WI38 (cell line): ENCODE measurements around the gene CXCR6.

Source experiments
- H3K4me3 ChIP-seq: 2 replicates; pipeline ENCODE4 v1.5.1; 2011; ENCODE audit warnings: low read depth, mild to moderate bottlenecking, control low read depth, low read length
- TF ChIP-seq, protein P1 (sequence below): IDR thresholded peaks from 2 replicates; pipeline ENCODE4 v1.5.1; 2012; ENCODE audit warnings: low read depth, mild to moderate bottlenecking, control low read depth, low read length

CXCR6 gene

DNA sequence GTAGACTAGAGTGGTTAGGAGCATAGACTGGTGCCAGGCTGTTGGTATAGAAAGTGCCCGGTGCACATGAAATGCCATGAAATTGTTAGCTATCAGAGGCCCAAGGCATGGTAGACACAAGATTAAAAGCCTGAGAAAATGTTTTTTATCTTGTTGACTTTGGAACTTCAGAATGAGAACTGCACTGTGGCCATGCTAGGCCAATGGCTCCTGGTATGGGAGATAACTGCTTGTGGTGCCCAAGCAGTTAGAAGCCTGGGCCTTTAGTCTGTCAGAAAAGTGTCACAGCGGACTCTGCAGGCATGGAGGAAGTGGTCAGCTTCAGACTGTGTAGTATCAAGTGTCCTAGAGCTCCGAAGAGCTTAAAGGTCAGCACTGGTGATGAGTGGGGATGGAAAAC lies 40.5 kb downstream of the CXCR6 start:
- H3K4me3 ChIP-seq: no peak overlapping the region
- TF ChIP-seq, protein P1, sequence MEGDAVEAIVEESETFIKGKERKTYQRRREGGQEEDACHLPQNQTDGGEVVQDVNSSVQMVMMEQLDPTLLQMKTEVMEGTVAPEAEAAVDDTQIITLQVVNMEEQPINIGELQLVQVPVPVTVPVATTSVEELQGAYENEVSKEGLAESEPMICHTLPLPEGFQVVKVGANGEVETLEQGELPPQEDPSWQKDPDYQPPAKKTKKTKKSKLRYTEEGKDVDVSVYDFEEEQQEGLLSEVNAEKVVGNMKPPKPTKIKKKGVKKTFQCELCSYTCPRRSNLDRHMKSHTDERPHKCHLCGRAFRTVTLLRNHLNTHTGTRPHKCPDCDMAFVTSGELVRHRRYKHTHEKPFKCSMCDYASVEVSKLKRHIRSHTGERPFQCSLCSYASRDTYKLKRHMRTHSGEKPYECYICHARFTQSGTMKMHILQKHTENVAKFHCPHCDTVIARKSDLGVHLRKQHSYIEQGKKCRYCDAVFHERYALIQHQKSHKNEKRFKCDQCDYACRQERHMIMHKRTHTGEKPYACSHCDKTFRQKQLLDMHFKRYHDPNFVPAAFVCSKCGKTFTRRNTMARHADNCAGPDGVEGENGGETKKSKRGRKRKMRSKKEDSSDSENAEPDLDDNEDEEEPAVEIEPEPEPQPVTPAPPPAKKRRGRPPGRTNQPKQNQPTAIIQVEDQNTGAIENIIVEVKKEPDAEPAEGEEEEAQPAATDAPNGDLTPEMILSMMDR: no peak

DNA sequence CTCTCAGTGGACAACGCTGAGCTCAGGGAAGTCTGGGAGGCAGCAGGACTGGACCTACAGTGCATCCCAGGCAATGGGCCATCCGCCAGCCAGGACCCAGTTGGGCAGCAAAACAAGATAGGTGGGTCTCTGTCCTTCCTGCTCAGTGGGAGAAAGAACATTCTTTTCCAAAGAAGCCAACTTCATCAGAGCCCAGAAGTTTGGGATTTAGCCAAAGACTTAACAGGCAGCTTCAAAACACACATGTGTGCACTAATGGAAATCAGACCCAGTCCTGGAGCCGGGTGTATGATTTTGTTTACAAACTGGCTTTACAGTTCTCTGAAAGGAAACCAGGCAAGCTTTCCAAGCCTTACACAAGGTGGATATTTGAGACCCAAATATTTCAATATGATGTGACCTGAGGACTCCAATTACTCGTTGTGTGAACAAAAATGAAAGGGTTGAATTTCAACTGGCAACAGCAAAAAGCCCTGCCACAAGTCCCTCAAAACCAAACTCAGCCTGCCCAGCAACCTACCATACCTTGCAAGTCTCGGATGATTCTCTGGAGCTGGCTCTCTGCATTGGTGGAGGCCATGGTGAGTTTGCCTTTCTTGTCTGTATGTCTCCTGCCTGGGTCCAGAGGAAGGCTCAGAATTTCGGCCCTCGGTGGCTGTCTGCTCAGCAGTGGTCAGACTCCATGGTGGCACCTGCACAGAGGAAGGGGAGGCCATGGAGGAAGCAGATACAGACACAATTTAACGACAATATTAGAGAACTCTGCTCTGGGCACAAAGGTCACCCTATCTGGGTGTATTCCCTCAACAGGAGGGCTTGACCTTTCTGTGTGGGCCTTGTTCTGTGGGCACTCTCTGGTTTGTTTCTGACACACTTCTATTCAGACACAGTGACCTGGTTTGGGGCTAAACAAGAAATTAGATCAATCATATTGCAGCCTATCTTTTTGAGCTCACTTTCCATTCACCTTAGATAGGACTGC lies 41.4 kb downstream of the CXCR6 start:
- H3K4me3 ChIP-seq: no peak overlapping the region
- TF ChIP-seq, protein P1: no peak

DNA sequence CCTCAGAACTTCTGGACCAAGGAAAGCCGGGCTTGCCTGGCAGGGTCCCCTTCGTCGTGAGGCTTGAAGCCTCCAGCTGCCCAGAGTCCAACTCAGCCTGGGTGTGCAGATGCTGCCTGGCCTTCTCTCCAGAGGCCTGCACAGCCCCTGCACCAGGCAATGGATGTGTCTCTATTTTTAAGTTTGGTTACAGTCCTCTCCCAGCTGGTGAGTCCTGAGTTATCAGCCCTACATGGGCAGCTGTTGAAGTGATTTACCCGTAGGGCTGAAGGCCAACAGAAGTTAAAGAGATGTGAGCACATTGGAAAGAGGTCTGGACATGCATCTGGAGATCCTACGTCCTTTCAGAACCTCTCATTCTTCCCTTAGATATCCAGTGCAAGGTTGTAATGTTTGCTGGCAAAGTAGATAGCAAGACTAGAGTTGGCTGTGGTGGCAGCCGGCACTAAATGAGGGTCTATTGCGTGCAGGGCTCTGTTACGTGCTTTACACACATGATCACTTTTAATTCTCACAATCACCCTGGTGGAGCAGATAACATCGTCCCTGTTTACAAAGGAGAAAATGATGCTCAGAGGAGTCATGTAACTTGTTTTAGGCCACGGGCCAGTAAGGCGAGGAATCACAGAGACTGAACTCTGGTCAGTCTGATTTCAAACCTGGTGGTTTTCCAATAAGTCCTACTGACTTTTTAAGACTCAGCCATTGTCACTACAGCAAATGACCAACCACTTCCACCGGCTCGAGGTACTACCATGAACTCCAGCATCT lies 42.5 kb downstream of the CXCR6 start:
- TF ChIP-seq, protein P1: no peak
- H3K4me3 ChIP-seq: no peak overlapping the region

DNA sequence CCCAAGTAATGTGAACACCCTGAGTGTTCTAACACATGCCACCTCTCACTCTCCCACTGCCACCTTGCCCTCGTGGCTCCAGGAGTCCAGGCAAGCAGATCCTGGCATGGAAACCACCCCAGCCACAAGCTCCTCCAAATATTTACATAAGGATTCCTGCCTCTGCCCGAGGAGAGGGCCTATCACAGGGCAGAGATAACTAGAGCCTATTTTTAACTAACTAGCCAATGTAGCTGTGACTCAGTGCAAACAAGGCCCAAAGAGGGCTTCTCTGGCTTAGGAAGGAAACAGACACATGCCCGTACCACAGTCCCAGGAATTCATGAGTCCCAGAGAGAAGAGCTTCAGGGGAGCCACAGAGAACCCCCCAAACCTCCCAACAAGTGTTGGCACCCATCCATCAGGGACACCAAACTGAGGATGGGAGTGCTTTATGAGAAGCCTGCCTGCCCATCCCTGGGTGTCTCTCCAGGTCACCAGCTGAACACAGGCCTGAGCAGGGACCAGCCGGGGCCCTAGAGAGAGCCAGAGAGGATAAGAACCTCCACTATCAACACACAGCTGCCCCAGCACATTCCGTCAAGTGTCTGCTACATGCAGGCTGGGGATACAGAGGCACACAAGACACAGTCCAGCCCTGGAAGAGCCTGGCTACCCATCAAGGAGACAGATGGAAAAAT lies 43.2 kb downstream of the CXCR6 start:
- H3K4me3 ChIP-seq: no peak overlapping the region
- TF ChIP-seq, protein P1: no peak

DNA sequence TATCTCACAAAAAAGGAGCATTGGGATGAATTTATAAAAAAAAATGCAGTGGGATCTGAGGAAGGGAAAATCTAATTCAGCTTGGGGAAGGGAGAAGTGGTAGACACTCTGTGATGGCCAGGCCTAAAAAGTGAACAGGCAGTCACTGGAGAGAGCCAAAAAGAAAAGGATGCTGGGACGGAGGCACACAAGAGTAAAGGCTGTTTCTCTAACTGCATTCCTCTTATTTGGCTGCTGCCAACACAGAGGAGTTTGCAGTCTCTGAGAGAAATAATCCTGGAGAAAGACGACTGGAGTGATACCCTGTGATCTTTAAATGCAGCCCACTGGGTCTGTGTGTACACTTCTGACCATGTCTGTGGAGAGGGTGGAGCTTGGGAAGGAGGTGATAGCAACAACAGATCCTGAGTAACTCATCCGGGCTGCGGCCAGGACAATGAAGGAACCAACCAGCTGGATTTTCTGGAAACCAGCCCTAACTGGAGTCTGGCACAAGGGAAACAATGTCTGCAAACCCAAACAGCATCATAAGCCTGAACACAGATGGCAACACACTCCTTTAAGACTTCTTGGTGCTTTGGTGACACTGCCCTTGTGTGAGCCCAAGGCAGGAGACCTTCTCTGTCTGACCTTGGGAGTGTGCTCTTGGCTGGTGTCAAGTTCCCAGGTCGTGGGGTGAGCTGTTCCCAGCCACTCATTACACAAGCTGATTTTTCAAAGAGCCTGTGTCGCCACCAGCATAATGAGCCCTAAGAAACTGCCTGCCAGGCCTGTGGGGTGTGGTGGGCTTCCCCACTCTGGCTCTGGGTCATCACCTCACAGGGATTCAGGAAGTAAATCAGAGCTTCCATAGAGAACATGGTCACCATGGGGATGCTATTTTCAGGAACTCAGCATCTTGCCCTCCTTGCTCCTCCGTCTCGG lies 44.4 kb downstream of the CXCR6 start:
- no peak overlapping the region for H3K4me3 ChIP-seq
- TF ChIP-seq, protein P1: no peak

DNA sequence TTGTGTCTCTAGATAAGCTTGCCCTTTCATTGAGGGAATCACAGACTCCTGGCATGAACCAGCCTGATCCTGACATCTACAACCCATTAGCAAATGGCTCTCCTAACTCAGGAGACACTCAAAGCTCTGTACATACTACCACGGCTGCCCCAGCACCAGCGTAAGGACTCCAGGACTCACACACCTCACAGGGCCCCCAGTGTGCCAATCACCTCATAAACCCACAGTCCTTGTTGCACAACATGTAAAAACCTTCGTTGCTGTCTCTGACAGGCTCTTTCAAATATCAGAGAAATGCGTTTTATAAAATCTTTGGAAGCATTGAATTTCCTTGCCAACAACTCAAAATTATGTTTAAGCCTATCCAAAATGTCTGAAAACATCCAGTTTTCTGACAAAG lies 45.1 kb downstream of the CXCR6 start:
- TF ChIP-seq, protein P1: no peak
- no peak overlapping the region for H3K4me3 ChIP-seq
